GM19351 (cell line): ENCODE measurements around the gene GPNMB.
"Not testable (repeated sequence)": the region's sequence is repeated elsewhere in the genome, so short reads cannot be mapped to it uniquely, and the experiment has no call there.

Source experiments
- ATAC-seq: cut with Tn5 transposase; IDR thresholded peaks from one replicate; pipeline ENCODE4 v1.9.1; 2021; ENCODE audit warnings: mild to moderate bottlenecking, moderate library complexity; ENCODE audit not compliant: unreplicated experiment

The GPNMB gene

GRCh38 chr7:23298141-23298881, 51.7 kb downstream of the GPNMB start:
- no peak for ATAC-seq

DNA sequence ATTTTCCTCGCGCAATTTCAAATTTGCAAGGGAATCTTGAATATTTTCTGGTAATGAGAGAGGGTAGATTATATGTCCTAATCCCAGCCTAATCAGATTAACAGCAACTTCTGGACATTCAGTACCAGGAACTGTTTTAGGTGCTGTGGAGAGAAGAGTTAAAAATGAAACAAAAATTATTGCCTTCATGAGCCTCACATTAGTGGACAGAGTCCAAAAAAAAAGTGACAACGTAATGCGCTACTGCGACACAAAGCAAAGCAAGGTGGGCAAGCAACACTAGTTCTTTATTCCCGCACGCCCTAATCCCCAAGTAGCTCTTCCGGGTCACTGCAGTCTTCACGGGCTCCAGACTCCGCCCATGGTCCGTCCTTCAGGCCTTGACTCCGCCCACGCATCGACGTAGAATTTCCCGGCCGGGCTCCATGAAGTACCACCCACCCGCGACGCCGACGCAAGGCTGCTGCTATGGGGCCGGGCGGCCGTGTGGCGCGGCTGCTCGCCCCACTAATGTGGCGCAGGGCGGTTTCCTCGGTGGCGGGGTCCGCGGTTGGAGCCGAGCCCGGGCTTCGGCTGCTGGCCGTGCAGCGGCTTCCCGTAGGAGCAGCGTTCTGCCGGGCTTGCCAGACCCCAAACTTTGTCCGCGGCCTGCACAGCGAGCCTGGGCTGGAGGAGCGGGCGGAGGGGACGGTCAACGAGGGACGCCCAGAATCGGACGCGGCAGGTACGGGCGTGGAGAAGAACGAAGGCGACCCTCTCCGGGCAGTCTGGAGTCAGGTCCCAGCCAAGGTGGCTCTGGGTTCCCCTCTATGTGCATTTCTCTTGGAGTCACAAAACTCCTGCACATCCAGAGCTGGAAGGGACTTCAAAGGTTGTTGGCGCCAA, 52.6 kb downstream of the GPNMB start, which contains the start of gene MALSU1:
Gene MALSU1, plus strand, starts transcription at position 455 of the 885 bp plus-strand sequence. Its CDS starts 14 bp downstream, at position 469.
- peak; percentile 99 for ATAC-seq

DNA sequence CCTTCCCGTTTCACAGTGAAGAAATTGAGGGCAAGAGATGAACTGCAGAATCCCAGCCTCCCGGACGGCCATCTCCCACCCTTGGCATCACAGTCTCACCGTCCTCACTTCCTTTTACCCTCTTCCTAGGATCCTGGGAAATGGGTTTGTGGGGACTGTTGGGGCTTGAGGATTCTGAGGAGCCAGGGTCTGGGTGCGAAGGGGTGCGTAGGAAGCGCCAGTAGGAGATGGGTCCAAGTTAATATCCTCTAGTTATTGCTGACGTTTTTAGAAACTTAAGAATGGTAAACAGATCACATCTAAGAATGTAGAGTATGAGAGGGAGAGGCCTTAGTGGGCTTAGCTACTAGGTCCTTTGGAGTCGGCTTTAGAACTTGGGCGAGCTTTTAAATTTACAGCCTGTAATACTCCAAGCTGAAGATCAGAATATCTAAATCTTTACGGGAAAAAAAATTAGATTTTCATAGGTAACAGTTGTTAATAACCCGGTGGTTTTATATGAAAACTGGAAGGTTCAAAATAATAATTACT, 53.3 kb downstream of the GPNMB start:
- ATAC-seq, result no peak

GRCh38 chr7:23306936-23307521, 60.5 kb downstream of the GPNMB start:
- no peak for ATAC-seq

- ATAC-seq, result no peak
Observed at GRCh38 chr7:23308754-23309153, 62.2 kb downstream of the GPNMB start.

DNA sequence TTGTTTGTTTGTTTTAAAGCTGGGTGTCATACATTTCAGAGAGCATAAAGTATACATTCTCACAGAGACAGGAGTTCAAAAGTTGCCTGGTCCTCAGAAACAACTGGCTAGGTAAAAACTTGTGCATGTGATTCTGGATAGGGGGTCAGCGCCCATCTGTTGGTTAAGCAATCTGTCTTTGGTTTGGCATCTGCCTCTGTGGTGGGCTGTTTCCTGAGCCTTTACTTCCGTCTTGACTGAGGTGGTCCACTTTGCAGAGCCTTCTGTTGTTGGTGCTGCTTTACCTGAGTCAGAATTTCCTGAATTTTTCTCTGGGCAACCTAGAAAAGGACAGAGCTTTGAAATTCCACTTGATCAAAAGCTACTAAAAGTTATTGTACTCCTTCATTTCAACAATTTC, 65.6 kb downstream of the GPNMB start:
- ATAC-seq, result not testable (repeated sequence)

DNA sequence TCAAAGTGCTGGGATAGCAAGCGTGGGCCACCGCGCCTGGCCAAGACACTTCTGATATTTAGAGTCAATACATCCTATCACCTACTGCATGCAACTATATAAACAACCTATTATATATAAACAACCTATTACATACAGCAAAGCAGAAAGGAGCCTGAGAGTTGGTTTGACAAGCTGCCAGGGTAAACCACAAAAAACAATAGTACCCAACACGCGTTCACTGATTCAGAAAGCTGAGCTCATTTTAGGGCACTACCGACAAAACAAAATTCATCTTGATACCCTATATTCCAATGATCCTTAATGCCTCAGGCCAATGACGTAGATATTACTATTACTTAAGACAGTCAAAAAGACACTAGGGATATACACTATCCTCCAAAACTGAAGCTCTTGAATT, 68.8 kb downstream of the GPNMB start:
- ATAC-seq, result no peak
